Ovary (tissue), 9 donors: ENCODE results near the gene DNAJC8. TPM values are rescaled to one million over a fixed set of nuclear protein-coding genes. Genes with fewer than 3 reads are reported as not detected.

ENCODE experiments used
- DNase-seq, 5 donors: peaks; one replicate each; pipeline ENCODE4 v3.0.0-alpha.2; 2019 to 2020
- H3K27ac ChIP-seq, 2 donors: fragments of 200-600 bp; one replicate each; pipeline versions ENCODE4 v1.5.1 to v1.8.0; 2019 to 2022
- H3K27me3 ChIP-seq: fragments of 200-600 bp; one replicate; pipeline ENCODE4 v1.8.0; 2022
- H3K36me3 ChIP-seq: fragments of 200-600 bp; sonication (generic); one replicate; pipeline ENCODE4 v1.5.1; 2019
- H3K4me1 ChIP-seq: one replicate; pipeline ENCODE4 v1.8.1; 2013; ENCODE audit warnings: mild to moderate bottlenecking, moderate library complexity; ENCODE audit not compliant: insufficient read depth
- H3K4me3 ChIP-seq: fragments of 200-600 bp; sonication (generic); one replicate; pipeline ENCODE4 v1.5.1; 2017
- H3K9me3 ChIP-seq, 2 donors: fragments of 200-600 bp in 1 of 2; sonication (generic) in 1 of 2; one replicate each; pipeline versions ENCODE4 v1.5.1 to v1.8.1; 2013 to 2019; ENCODE audit warnings: mild to moderate bottlenecking in 1 of 2, moderate library complexity in 1 of 2
- EP300 ChIP-seq: sonication (generic); formaldehyde crosslinking; IDR thresholded peaks from one replicate; pipeline ENCODE4 v1.6.1; 2017; ENCODE audit warnings: antibody characterized with exemption
- POLR2A ChIP-seq: fragments of 450-650 bp; IDR thresholded peaks from one replicate; pipeline ENCODE4 v1.6.1; 2017; ENCODE audit warnings: antibody characterized with exemption, mild to moderate bottlenecking, moderate library complexity
- WGBS, 3 donors: extraction: QIAGEN DNeasy Blood & Tissue Kit in 1 of 3; methylation state at CpG; one replicate each; pipeline versions ENCODE4 v1.1.5 to v1.1.7; 2013 to 2017; 5-methylcytosine and 5-hydroxymethylcytosine counted together
- intact Hi-C, 4 donors: fragments of 100-400 bp; cut with DNase I; formaldehyde crosslinking; loops; one replicate each; pipeline versions ENCODE4 v1.11.0 to v1.15.1; 2022 to 2023
- polyA plus RNA-seq, 2 donors: library from polyadenylated mRNA; stranded (reverse); fragments of 200-250 nt in 1 of 2; fragments of 350-450 nt in 1 of 2; fragmentation: Illumina TruSeq in 1 of 2; extraction: RNeasy Lipid Tissue Mini Kit (QIAGEN cat#74804) in 1 of 2; gene quantifications; one replicate each; pipeline ENCODE4 v1.2.3, GENCODE V29; 2013 to 2014
- total RNA-seq, 7 donors: library from RNA; depleted of rRNA in 2 of 7; stranded (reverse); fragments of >200 nt in 2 of 7; fragmentation: NEBNext Ultra II Directional in 3 of 7; extraction: Animal tissue kit (Norgen Biotek cat#: 25700) in 3 of 7; gene quantifications; one replicate each; pipeline versions ENCODE4 v1.1.0 to v1.2.4, GENCODE V29; 2016 to 2023
- TF ChIP-seq, protein P1 (sequence below), 3 donors: fragments of 450-650 bp in 2 of 3; fragments of 200-600 bp in 1 of 3; IDR thresholded peaks; one replicate each; pipeline versions ENCODE4 v1.5.1 to v1.8.0; 2016 to 2022; ENCODE audit warnings: antibody characterized with exemption in 3 of 3, mild to moderate bottlenecking in 1 of 3
- donor health status: DM: no; HTN: no; CAD: no; lungs with moderate emphysema.
- donor health status: DM: no; HTN: no; CAD: no.
- donor health status: Bipolar disorder and iron deficiency.
- donor health status: DM: yes; HTN: yes; CAD: no.
- donor health status: DM: no; HTN: no; CAD: no.
- donor health status: DM: yes; HTN: yes; CAD: no.

Gene DNAJC8
- total and polyA plus RNA-seq, 9 donors: 61.2 to 181 (median 77.9) TPM

DNA sequence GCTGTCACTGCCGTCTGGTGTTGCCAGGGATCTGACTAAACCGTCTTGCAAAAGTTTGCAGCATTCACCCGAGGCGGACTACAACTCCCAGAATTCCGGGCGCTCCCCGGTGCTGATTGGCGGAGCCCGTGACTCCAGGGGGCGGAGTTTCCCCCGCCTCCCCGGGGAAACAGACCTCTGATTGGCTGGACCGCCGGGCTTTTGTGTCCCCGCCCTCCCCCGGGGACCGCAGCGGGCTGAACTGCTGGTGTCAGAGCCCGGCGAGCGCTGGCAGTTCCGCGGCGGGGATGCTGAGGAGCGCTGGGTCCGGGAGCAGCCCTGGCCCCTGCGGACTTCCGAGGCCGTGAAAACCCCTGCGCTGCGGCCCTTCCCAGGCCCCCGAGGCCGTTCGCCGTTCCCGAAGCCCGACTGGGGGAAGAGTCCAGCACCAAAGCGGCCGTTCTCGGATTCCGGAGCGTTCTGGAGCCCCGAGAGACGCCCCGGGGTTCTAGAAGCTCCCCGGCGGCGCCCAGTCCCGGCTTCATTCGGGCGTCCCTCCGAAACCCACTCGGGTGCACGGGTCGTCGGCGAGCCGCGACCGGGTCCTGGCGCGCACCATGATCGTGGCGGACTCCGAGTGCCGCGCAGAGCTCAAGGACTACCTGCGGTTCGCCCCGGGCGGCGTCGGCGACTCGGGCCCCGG lies 26.6 kb upstream of the DNAJC8 start, which contains the start of gene SESN2:
SESN2 (plus strand) TSS at position 267 of the 682 bp plus-strand sequence; CDS start at position 597, 330 bp downstream.
- peak within 1 kb of the TSS; percentile 99 for H3K4me3 ChIP-seq
- TF ChIP-seq, protein P1, sequence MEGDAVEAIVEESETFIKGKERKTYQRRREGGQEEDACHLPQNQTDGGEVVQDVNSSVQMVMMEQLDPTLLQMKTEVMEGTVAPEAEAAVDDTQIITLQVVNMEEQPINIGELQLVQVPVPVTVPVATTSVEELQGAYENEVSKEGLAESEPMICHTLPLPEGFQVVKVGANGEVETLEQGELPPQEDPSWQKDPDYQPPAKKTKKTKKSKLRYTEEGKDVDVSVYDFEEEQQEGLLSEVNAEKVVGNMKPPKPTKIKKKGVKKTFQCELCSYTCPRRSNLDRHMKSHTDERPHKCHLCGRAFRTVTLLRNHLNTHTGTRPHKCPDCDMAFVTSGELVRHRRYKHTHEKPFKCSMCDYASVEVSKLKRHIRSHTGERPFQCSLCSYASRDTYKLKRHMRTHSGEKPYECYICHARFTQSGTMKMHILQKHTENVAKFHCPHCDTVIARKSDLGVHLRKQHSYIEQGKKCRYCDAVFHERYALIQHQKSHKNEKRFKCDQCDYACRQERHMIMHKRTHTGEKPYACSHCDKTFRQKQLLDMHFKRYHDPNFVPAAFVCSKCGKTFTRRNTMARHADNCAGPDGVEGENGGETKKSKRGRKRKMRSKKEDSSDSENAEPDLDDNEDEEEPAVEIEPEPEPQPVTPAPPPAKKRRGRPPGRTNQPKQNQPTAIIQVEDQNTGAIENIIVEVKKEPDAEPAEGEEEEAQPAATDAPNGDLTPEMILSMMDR (IDR thresholded peaks at IDR 0.05): no peak
- TF ChIP-seq EP300 (peak; percentile 10), POLR2A (peak; percentile 99)
- no peaks in the 10 kb centered on the region for H3K36me3 ChIP-seq
- H3K27me3 ChIP-seq: no peaks in the 10 kb centered on the region
- peaks cover 10% of the 10 kb centered on the region for H3K4me1 ChIP-seq
- no peaks in the 10 kb centered on the region for H3K9me3 ChIP-seq
- intact Hi-C loops: loop anchor here in 2 of 4 donors (10.0 kb wide), 2 partner anchors 85 to 105 kb away; partner anchors contain the start of gene PHACTR4 (in 1 of the 2)
- 0 to 1% (median 0%) methylated on average over 39 to 76 of the region's 76 CpGs for WGBS, 3 donors
- peak within 1 kb of the TSS; percentile 85 to 89 for H3K27ac ChIP-seq
- DNase-seq: peak; percentile 99 to 100 (median 99)

DNA sequence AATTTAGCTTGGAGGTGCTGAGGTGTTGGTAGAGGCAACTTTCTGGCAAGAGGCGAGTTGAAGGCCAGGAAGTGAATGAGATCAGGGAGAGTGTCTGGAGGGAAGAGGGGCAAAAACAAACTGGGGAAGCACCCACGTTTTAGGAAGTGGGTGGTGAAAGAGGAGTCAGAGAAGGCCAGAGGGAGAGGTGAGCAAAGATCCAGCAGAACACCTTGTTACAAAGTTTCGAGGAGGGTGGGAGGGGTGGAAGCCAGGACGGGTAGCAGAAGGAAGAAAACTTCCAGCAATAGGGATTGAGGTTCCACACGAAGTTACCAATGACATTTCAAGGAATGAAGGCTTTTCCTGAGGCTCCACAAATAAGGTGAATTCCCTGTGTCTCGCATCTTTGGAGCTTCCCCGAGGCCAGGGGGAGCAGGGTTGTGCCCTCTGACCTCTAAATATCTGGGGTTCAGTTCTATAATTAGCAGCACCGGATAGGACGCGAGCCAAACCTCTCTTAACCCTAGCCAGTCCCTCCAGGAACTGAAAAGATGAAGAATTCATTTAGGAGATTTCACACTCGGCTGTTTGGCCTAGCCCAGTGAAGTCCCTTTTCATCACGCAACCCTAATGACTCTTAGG lies 25.9 kb upstream of the DNAJC8 start:
- no peaks in the 10 kb centered on the region for H3K36me3 ChIP-seq
- DNase-seq: no peak
- TF ChIP-seq, protein P1 (IDR thresholded peaks at IDR 0.05): no peak
- TF ChIP-seq POLR2A: no peak
- no peak for TF ChIP-seq EP300
- peak overlapping the region; percentile 14 for H3K4me3 ChIP-seq
- H3K9me3 ChIP-seq: no peaks in the 10 kb centered on the region
- no peak overlapping the region for H3K27ac ChIP-seq
- H3K4me1 ChIP-seq: peaks cover 9% of the 10 kb centered on the region
- WGBS, 3 donors: 2 to 4% (median 3%) methylated on average over 12 of the region's 12 CpGs
- intact Hi-C loops: loop anchor here in 2 of 4 donors (10.0 kb wide), 2 partner anchors 86 to 106 kb away; partner anchors contain the start of gene PHACTR4 (in 1 of the 2)
- no peaks in the 10 kb centered on the region for H3K27me3 ChIP-seq

DNA sequence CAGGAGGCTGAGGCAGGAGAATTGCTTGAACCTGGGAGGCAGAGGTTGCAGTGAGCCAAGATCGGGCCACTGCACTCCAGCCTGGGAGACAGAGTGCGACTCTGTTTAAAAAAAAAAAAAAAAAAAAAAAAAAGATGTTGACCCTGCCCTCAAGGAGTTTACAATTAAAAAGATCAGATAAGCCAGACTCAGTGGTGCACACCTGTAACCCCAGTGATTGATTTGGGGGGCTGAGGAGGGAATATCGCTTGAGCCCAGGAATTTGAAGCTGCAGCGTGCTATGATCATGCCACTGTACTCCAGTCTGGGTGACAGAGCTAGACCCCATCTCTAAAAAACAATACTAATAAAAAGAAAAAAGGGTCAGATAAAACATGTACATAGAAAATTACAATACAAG lies 24.9 kb upstream of the DNAJC8 start:
- no peak for TF ChIP-seq EP300
- TF ChIP-seq POLR2A: no peak
- TF ChIP-seq, protein P1 (IDR thresholded peaks at IDR 0.05): no peak
- intact Hi-C loops: loop anchor here in 2 of 4 donors (10.0 kb wide), 2 partner anchors 87 to 107 kb away; partner anchors contain the start of gene PHACTR4 (in 1 of the 2)
- Histone ChIP-seq H3K4me3 (no peak overlapping the region), H3K27me3 (no peaks in the 10 kb centered on the region), H3K4me1 (peaks cover 6% of the 10 kb centered on the region), H3K36me3 (no peaks in the 10 kb centered on the region), H3K27ac (no peak overlapping the region), H3K9me3 (no peaks in the 10 kb centered on the region)
- WGBS, 3 donors: 92 to 97% (median 93%) methylated on average over 4 of the region's 4 CpGs
- no peak for DNase-seq

DNA sequence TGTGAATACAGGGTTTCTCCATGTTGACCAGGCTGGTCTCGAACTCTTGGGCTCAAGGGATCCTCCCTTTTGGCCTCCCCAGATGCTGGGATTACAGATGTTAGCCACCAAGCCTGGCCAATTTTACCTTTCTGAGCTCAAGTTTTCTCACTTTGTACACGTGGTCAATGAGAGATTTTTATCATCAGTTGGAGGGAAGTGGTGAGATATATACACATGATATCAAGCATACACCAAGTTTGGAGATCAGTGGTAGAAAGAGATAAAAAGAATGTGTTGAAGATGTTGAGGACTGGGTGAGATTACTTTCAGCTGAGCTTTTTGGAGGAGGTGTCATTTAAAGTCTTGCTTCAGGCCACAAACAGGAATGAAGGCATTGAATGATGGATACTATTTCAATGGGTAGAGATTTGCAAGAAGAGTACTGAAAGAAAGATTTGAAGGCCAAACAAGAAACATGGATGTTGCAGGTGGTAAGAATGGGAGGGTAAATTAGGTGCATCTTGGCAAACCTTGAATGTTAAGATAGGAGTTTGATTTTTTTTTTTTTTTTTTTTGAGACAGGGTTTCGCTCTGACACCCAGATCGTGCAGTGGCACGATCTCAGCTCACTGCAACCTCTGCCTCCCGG lies 23.5 kb upstream of the DNAJC8 start:
- DNase-seq: no peak
- H3K9me3 ChIP-seq: no peaks in the 10 kb centered on the region
- no peaks in the 10 kb centered on the region for H3K36me3 ChIP-seq
- no peak overlapping the region for H3K4me3 ChIP-seq
- no peak for TF ChIP-seq POLR2A
- TF ChIP-seq, protein P1 (IDR thresholded peaks at IDR 0.05): no peak
- no peak for TF ChIP-seq EP300
- WGBS, 3 donors: 77 to 83% (median 77%) methylated on average over 6 of the region's 6 CpGs
- no peak overlapping the region for H3K27ac ChIP-seq
- no peaks in the 10 kb centered on the region for H3K27me3 ChIP-seq
- intact Hi-C loops: loop anchor here in 2 of 4 donors (10.0 kb wide), 2 partner anchors 88 to 108 kb away; partner anchors contain the start of gene PHACTR4 (in 1 of the 2)
- H3K4me1 ChIP-seq: peaks cover 4% of the 10 kb centered on the region
